GM19372 (cell line): Measurements from ENCODE around the gene GSG1L.

Experiments used
- ATAC-seq: cut with Tn5 transposase; IDR thresholded peaks from one replicate; pipeline ENCODE4 v1.9.1; 2021; ENCODE audit warnings: mild to moderate bottlenecking, low read depth, moderate library complexity; ENCODE audit not compliant: unreplicated experiment

The GSG1L gene

DNA sequence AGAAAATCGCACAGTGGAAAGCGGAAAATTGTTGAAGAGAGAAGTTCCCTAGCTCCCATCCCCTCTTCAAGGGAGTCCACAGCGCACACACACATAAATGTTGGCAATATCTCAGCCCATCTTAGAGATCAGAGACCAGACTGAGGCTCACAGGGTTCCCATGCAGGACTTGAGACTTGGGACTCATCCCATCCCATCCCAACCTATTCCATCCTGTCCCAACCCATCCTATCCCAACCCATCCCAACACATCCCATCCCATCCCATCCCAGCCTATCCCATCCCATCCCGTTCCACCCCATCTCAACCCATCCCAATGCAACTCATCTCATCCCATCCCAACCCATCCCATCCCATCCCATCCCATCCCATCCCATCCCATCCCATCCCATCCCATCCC is 29.6 kb downstream of the GSG1L start:
- no peak for ATAC-seq

DNA sequence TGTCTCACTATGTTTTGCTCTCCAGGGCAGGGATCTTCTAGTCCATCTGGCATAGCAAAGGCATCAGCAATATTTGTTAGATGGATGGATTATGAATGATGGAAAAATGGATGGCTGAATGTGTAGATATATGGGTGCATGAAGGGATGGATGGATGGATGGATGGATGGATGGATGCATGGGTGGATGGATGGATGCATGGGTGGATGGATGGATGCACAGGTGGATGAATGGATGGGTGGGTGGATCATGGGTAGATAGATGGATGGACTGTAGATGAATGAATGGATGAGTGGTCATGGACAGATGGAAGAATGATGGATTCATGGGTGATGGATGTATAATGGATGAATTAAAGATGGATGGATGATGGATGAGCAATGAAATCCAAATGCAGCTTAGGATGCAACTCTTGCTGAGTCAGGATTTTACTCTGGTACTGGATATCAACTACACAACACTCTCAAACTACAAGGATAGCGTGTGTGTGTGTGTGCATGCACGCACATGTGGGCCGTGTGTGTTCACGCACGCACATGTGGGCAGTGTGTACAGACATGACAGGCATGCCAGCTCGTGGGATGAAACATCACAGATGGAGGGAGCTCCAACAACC is 34.0 kb downstream of the GSG1L start:
- no peak for ATAC-seq

GRCh38 chr16:28027055-28027454 is 36.5 kb downstream of the GSG1L start:
- ATAC-seq: no peak

DNA sequence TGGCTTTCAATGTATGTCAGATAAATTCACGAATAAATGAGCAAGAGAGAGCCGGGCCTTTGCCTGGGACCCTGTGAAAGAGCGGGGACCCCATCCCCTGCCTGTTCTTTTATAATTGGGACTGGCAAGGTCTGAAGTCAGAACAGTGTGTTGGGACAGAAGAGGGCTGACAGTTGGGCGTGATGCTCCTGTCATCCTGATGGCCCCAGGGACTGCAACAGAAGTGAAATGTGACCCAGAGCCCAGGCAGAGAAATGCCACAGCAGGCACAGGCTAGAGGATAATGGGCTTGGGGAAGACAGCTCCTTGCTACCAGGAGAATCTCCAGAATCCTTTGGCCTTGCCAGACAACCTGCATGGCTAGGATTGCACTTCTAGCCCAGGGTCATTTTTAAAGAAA is 37.9 kb downstream of the GSG1L start:
- no peak for ATAC-seq

DNA sequence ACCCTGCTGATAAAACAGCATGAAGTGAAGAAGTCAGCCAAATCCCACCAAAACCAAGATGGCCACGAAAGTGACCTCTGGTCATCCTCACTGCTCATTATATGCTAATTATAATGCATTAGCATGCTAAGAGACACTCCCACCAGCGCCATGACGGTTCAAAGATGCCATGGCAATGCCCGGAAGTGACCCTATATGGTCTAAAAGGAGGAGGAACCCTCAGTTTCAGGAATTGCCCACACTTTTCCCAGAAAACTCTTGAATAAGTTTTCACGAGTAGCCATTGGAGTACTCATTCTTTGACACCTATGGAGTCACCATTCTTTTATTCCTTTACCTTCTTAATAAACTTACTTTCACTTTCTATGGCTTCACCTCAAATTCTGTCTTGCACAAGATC is 44.3 kb downstream of the GSG1L start:
- ATAC-seq: no peak

DNA sequence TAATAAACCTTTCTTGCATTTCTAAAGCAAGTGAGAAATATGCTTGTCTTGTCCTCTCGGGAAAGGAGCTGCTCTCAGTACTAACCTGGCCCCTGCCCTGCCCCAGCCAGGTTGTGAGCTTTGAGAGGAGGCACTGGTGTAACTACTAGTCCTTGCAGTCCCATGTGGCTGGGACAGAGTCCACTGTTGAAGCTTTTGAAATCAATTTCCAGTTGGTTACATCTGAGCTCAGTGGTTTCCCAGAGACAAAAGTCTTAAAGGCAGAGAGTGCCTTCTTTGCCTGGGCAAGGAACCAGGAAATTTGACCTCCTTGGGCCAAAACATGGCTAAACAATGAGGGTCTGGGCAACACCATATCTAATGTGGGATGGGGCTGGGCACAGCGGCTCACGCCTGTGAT is 48.7 kb downstream of the GSG1L start:
- no peak for ATAC-seq

- ATAC-seq: no peak
Measured at GRCh38 chr16:28013878-28014277, 49.6 kb downstream of the GSG1L start.

DNA sequence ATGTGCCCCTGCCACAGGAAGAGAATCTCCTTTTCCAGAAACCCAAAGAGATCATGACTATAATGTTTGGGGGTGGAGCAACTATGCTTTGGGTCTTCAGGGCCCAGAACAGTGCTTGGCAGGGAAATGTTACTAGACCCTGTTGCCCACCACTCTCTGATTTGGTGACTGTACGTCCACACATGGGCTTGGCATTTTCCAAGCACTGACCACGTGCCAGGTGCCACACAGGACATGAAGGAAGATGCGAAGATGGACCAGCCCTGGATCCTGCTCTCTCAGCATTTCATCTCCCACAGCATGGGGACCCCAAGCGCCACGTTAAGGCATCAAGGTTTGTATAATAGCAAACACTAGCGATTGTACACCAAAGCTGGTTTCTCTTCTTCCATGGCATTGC is 50.1 kb downstream of the GSG1L start:
- no peak for ATAC-seq

DNA sequence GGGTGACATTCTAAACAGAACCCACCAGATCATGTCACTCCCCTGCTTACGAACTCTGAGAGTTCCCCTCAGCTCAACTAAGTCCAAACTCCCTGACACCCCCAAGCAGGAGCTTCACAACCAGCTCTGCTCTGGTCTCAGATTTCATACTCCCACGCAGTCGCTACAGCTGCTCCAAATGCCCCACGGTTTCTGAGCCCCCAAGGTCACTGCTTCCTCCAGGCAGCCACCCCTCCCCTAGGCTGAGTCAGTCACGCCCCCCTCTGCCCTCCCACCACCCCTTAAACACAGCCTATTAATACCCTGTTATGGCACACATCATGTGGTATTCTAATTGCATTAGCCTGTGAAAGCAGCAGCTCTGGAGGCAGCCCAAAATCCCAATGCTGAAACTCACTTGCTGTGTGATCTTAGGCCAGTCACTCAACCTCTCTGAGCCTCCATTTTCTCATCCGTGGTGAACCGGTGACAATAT is 51.5 kb downstream of the GSG1L start:
- no peak for ATAC-seq

- ATAC-seq: no peak
Measured at GRCh38 chr16:28011223-28011622, 52.3 kb downstream of the GSG1L start.

GRCh38 chr16:28010671-28011070 is 52.8 kb downstream of the GSG1L start:
- ATAC-seq: no peak

DNA sequence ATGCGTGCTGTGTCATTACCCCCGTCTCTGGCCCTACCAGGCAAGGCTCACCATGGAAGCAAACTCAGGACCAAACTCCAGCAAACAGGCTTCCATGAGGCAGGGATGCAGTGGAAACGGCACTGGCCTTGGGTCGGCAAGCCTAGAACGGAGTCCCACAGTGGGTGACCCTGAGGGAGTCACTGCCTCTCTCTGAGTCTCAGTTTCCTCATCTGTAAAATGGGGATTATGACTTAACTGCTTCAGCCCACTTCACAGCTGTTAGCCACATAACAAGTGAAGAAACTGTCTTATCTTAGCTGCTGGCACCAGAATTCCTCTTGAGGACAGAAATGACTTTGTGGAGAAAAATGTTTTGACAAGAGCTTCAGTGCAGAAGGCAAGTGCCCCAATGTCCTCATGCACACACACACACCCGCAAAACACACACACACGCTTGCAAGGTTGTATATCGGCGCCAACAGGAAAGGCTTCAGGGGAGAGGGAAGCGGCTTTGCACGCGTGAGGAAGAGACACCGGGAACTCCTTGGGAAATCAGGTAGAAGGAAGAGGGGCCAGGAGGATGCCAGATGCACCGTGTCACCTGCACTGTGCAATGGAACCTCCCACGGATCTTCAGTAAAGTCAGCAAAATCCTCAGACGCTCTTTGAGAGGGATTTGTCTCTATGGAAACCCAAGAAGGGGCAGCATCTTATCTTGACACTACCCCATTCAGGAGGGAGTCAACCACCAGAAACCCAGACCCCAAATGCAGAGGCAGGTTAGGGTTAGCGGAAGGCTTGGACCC is 53.7 kb downstream of the GSG1L start:
- ATAC-seq: no peak

- no peak for ATAC-seq
Measured at GRCh38 chr16:28003923-28004322, 59.6 kb downstream of the GSG1L start.

DNA sequence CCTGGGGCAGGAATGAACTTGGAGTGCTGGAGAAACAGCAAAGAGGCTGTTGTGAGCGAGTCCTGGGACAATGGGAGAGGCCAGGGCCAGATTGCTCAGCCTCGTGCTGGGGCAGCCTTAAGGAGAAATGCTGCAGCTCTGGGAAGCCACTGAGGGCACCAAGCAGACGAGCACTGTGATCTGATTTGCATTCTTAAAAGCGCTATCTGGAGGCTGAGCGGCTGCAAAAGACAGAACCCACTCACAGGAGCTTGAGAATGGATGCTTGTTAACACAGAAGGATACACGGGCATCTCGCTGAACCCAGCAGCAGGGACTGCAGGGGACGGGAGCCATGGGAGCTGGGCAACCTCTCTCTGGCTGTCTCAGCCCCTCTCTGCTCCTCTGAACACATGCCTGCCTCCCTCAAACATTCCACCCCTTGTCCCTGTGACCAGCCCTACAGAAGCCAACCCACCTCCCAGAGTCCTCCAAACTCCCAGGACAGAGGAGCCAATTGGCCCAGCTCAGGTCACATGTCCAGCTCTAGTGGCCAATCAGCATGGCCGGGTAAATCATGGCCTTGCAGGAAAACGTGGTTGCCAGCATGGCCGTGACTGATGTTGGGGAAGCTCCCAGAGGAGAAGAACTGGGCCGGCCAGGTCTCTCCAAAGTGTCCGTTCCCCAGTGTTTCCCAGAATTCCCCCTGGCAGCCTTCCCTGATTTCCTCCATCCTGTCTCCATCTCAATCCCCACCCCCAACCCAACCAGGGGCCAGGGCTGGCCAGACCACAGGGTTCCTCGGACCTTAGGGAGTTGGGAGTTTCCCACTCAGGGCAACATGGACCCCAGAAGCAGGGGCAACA is 60.3 kb downstream of the GSG1L start:
- no peak for ATAC-seq

GRCh38 chr16:28001642-28002041 is 61.9 kb downstream of the GSG1L start:
- ATAC-seq: no peak

- no peak for ATAC-seq
Measured at GRCh38 chr16:28001184-28001583, 62.3 kb downstream of the GSG1L start.

DNA sequence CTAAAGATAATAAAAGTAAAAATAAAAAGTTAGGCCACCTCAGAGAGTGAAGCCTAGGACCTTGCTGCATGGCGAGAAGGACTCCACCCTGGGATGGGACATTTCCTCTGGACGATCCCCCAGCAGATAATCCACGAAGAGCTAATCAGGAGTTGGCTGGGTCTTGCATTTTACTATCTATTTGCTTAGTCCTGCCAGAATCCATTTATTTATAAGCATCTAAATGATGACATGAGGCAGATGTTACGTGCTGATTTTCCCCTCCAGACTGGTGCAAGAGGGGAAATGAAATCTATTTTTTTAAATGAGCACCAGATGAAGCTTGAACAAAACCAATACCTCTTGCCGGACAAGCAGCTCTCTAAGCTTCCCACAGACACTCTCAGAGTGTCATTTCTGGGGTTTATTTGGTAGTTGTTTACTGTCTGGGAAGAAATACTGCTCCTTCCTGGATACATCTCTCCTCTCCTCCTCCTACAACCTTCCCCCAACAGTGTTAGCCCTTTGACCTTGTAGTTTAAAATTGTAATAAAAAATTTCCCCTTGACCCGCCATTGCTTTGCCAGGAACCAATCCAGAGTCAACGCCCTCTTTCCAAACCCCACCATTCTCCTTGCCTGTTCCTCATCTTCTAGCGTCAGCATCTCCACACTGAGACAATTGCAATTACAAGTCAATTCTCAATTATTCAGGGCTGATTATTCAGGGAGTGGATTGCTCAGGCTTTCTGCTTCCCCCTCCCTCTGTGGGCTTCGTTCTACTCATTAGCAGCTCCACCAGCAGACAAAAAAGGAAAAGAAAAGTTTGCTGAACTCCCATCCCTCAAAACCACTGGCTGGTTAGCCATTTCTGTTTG is 63.0 kb downstream of the GSG1L start:
- ATAC-seq: no peak

GRCh38 chr16:27999687-28000086 is 63.8 kb downstream of the GSG1L start:
- no peak for ATAC-seq

- no peak for ATAC-seq
Measured at GRCh38 chr16:27995378-27995777, 68.1 kb downstream of the GSG1L start.

DNA sequence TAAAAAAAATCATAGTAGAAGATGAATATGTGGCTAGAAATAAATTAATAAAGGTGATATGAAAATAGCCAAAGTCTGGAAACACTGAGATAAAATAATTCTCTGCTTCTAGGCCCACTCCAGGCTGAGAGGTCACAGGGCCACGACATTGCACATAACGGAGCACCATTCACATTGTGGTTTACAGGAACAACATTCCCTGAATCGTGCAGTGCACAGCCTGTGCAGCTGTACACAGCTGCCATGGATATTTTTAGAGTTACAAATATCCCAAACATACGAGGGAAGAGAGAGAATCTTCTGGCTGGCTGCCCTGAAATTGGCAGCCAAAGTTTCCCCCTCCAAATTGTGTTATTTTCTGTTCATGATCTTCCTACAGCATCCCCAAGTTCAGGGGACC is 68.8 kb downstream of the GSG1L start:
- no peak for ATAC-seq
